ENCODE results near the gene CPNE2.
"Not testable (repeated sequence)": the region's sequence is repeated elsewhere in the genome, so short reads cannot be mapped to it uniquely, and the experiment has no call there.

The CPNE2 gene

GRCh38 chr16:57098188-57098841 is 5.9 kb downstream of the CPNE2 start:
- no peak for FAIRE-seq
- no peak for DNase-seq (ENCODE audit: insufficient read length, low spot score)

GRCh38 chr16:57099965-57100364 is 7.6 kb downstream of the CPNE2 start:
- DNase-seq (ENCODE audit: insufficient read length, low spot score); FAIRE-seq: not testable (repeated sequence)

More at GRCh38 chr16:57098188-57098841, 5.9 kb downstream of the CPNE2 start:
- no peak for TF ChIP-seq POLR2A (IDR thresholded peaks at IDR 0.05; ENCODE audit: low read depth, low read length)

GRCh38 chr16:57100445-57100844 is 8.1 kb downstream of the CPNE2 start:
- no peak for DNase-seq (ENCODE audit: insufficient read length, low spot score)
- no peak for TF ChIP-seq POLR2A (IDR thresholded peaks at IDR 0.05; ENCODE audit: low read depth, low read length)
- no peak for FAIRE-seq

DNA sequence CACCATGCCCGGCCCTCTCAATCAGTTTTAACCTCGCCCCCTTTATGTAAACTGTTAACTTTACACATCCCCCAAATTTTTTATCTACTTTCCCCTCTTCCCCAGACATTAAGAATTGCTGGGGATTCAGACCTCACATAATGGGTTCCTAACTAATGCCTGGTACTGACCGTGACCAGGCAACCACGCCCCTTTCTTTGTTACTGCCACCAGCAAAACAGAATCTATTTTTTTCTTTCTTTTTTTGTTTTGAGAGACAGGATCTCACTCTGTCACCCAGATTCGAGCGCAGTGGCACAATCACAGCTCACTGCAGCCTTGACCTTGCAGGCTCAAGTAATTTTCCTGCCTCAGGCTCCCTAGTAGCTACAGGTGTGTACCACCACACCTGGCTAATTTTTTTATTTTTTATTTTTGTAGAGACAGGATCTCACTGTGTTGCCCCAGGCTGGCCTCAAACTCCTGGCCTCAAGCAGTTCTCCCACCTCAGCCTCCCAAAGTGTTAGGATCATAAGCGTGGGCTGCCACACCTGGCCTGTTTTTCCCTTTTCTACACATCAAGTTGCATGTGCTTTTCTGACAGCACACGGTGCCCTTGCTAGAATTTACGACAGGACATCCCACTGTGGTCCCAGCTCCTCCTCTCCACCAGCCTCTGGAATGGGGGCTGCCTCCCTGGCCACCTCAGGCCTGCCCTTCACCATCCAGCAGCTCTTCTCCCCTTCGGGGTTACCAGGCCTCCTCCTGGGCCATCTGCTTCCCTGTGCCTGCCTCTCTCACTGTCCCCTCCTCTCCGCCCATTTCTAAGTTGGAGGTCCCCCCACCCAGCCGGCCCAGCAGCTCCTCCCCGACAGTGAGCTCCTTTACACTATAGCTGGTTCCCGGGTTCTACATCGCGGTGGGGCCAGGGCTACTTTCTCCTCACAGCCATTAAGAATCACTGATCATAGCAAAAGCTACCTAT is 10.8 kb downstream of the CPNE2 start:
- TF ChIP-seq POLR2A (IDR thresholded peaks at IDR 0.05; ENCODE audit: low read depth, low read length): no peak
- no peak for FAIRE-seq

DNA sequence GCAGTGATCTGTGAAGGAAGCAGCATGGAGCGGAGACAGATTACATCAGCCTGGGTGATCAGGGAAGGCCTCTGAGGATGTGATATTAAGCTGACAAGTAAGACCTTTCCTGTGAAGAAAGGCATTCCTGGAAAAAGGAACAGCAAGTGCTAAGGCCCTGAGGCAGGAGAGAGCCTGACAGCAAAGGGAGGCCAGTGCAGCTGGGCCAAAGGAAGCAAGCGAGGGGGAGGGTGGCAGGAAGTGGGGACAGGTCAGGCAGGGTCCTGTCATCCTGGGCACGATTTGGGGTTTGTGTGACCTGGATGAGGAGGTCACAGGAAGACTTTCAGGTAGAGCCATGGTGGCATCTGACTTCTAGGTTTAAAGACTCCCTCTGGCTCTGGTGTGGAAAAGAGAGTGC is 12.3 kb downstream of the CPNE2 start:
- FAIRE-seq (no peak), DNase-seq (ENCODE audit: insufficient read length, low spot score) (no peak)
- TF ChIP-seq POLR2A (IDR thresholded peaks at IDR 0.05; ENCODE audit: low read depth, low read length): no peak

More for the DNA sequence above, 10.8 kb downstream of the CPNE2 start:
- DNase-seq (ENCODE audit: insufficient read length, low spot score): no peak

- no peak for TF ChIP-seq POLR2A (IDR thresholded peaks at IDR 0.05; ENCODE audit: low read depth, low read length)
- FAIRE-seq: no peak
- no peak for DNase-seq (ENCODE audit: insufficient read length, low spot score)
Measured at GRCh38 chr16:57105184-57105583, 12.8 kb downstream of the CPNE2 start.

DNA sequence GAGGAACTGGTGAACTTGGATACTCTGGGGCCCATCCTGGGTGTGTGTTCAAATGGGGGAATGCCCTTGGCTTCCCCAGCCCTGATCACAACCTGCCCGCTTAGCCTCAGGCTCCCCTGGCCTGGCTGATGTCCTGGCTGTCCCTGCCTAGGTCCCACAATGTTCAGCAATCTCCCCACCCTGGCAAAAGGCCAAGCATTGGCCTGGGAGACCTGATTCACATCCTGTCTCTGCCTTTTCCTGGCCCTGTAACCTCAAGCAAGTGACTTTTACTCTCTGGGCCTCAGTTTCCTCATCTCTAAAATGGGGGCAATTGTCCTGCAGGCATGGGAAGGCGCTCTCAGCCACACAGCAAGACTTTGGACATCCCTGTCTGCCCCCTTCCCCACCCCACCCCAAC is 14.4 kb downstream of the CPNE2 start:
- TF ChIP-seq POLR2A (IDR thresholded peaks at IDR 0.05; ENCODE audit: low read depth, low read length): no peak
- FAIRE-seq (no peak), DNase-seq (ENCODE audit: insufficient read length, low spot score) (no peak)

DNA sequence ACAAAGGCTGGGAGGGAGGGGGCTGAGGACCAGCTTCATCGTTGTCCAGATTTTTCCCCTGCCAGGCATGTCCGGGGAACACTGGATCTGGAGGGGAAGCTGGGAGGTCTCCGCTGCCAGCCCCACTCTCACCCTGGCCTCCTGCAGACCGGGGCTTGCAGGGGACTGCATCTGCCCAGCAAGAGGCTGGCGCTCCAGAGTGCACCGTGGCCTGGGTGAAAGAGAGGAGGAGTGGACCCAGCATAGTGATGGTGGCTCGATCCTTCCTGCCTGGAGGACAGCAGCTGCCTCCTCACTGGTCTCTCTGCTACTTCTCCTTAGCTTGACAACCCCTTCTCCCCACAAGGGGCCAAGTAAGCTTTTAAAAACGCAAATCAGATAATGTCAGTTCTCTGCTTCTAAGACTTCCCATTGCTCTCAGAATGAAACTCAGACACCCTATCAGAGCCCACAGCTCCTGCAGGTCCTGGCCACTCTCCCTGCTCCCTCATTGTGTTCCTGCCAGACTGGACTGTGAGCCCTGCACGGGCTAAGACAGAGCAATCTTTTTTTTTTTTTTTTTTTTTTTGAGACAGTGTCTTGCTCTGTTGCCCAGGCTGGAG is 15.0 kb downstream of the CPNE2 start:
- FAIRE-seq (no peak), DNase-seq (ENCODE audit: insufficient read length, low spot score) (no peak)
- no peak for TF ChIP-seq POLR2A (IDR thresholded peaks at IDR 0.05; ENCODE audit: low read depth, low read length)

GRCh38 chr16:57108432-57108831 is 16.0 kb downstream of the CPNE2 start:
- no peak for FAIRE-seq
- TF ChIP-seq POLR2A (IDR thresholded peaks at IDR 0.05; ENCODE audit: low read depth, low read length): no peak
- no peak for DNase-seq (ENCODE audit: insufficient read length, low spot score)

DNA sequence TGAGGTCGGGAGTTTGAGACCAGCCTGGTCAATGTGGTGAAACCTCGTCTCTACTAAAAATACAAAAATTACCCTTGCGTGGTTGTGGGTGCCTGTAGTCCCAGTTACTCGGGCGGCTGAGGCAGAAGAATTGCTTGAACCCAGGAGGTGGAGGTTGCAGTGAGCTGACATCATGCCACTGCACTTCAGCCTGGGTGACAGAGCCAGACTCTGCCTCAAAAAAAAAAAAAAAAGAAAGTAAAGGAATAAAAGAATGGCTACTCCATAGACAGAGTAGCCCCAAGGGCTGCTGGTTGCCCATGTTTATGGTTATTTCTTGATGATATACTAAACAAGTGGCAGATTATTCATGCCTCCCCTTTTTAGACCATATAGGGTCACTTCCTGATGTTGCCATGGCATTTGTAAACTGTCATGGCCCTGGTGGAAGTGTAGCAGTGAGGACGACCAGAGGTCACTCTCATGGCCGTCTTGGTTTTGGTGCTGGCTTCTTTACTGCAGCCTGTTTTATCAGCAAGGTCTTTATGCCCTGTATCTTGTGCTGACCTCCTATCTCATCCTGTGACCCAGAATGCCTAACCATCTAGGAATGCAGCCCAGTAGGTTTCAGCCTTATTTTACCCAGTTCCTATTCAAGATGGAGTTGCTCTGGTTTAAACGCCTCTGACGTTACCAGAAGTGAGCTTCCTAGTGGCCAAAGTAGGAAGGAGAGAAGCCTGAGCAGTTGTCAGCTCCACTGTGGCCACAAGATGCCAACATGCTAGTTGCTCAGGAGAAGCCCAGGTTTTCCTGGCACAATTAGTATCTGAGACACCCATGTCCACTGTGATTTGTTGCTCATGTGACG is 17.1 kb downstream of the CPNE2 start:
- FAIRE-seq; DNase-seq (ENCODE audit: insufficient read length, low spot score): not testable (repeated sequence)

- FAIRE-seq: no peak
- DNase-seq (ENCODE audit: insufficient read length, low spot score): no peak
- no peak for TF ChIP-seq POLR2A (IDR thresholded peaks at IDR 0.05; ENCODE audit: low read depth, low read length)
Measured at GRCh38 chr16:57110937-57111336, 18.6 kb downstream of the CPNE2 start.

- no peak for TF ChIP-seq POLR2A (IDR thresholded peaks at IDR 0.05; ENCODE audit: low read depth, low read length)
- DNase-seq (ENCODE audit: insufficient read length, low spot score): no peak
- no peak for FAIRE-seq
Measured at GRCh38 chr16:57111420-57111819, 19.0 kb downstream of the CPNE2 start.

DNA sequence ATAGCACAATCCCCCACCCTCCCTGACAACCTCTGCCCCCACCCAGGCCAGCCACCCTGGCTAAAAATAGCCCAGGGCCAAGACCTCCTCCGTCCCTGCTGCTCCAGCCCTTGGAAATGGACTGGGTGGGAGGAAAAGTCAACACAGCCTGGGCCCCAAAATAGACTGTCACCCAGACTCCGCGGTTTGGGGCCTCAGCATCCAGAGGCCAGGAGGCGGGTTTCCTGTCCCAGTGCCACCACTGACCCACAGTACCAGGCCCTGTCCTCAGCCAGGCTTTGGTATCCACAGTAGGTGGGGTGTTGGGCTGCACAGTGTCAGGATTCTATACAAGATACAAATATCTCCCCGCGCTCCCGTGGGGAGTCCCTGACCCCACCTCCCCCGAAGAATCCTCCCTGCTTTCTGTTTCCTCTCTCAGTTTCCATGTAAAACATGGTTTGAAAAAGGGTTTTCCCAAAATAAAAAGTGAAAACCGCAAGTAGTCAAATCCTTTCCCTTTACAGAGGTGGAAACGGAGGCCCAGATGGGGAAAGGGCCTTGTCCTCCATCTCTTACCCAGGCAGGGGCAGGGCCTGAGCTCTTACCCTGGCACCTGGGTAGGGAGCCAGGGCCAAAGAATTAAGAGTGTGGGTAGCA is 20.1 kb downstream of the CPNE2 start:
- TF ChIP-seq POLR2A (IDR thresholded peaks at IDR 0.05; ENCODE audit: low read depth, low read length): no peak
- no peak for FAIRE-seq
- DNase-seq (ENCODE audit: insufficient read length, low spot score): no peak

Data from H54 (cell line).